GM23338 (cell line): ENCODE results near the gene ABHD6. TPM values are rescaled to one million over a fixed set of nuclear protein-coding genes. Genes with fewer than 3 reads are reported as not detected.

Source experiments
- ATAC-seq: fragments of 200-7000 bp; cut with Tn5 transposase; 3 replicates; pipeline ENCODE4 v1.9.1; 2020
- DNase-seq: peaks from one replicate; pipeline ENCODE4 v3.0.0-alpha.2; 2015; ENCODE audit warnings: low spot score
- H2AFZ ChIP-seq: fragments of 200-600 bp; sonication (generic); 2 replicates; pipeline ENCODE4 v1.8.0; 2016; ENCODE audit warnings: antibody characterized with exemption, mild to moderate bottlenecking, moderate library complexity
- H3F3A ChIP-seq: fragments of 200-600 bp; sonication (generic); replicated peaks from 2 replicates; pipeline ENCODE4 v1.8.0; 2017; ENCODE audit warnings: antibody characterized with exemption, mixed run types, low read depth
- H3K27ac ChIP-seq: fragments of 200-600 bp; sonication (generic); 2 replicates; pipeline ENCODE4 v1.6.1; 2016; ENCODE audit warnings: low read depth
- H3K27me3 ChIP-seq: fragments of 200-600 bp; sonication (generic); 2 replicates; pipeline ENCODE4 v1.8.0; 2016; ENCODE audit warnings: mild to moderate bottlenecking, mixed run types, moderate library complexity; ENCODE audit not compliant: insufficient read depth
- H3K36me3 ChIP-seq: fragments of 200-600 bp; sonication (generic); 2 replicates; pipeline ENCODE4 v1.8.0; 2016; ENCODE audit warnings: mild to moderate bottlenecking; ENCODE audit not compliant: insufficient read depth
- H3K4me1 ChIP-seq: fragments of 200-600 bp; sonication (generic); 2 replicates; pipeline ENCODE4 v1.8.0; 2016; ENCODE audit warnings: mild to moderate bottlenecking, moderate library complexity; ENCODE audit not compliant: insufficient read depth
- H3K4me2 ChIP-seq: fragments of 200-600 bp; sonication (generic); 2 replicates; pipeline ENCODE4 v1.7.1; 2017; ENCODE audit warnings: mixed run types
- H3K4me3 ChIP-seq: fragments of 200-600 bp; sonication (generic); 2 replicates; pipeline ENCODE4 v1.6.1; 2016; ENCODE audit warnings: mixed run types
- H3K79me2 ChIP-seq: fragments of 200-600 bp; sonication (generic); replicated peaks from 2 replicates; pipeline ENCODE4 v1.8.0; 2017; ENCODE audit warnings: mild to moderate bottlenecking; ENCODE audit not compliant: insufficient read depth
- H3K9me2 ChIP-seq: fragments of 200-600 bp; sonication (generic); 2 replicates; pipeline ENCODE4 v1.8.0; 2017; ENCODE audit not compliant: insufficient read depth
- H4K20me1 ChIP-seq: fragments of 200-600 bp; sonication (generic); replicated peaks from 2 replicates; pipeline ENCODE4 v1.8.0; 2017; ENCODE audit warnings: mild to moderate bottlenecking; ENCODE audit not compliant: insufficient read depth
- H3K27ac Mint-ChIP-seq: 2 replicates; pipeline ENCODE4 v1.8.0; 2020; ENCODE audit warnings: inconsistent platforms, mild to moderate bottlenecking, moderate library complexity, mixed read lengths
- H3K27me3 Mint-ChIP-seq: 3 replicates; pipeline ENCODE4 v1.8.0; 2022; ENCODE audit warnings: low read depth, mild to moderate bottlenecking, moderate library complexity, mixed read lengths, inconsistent platforms; ENCODE audit not compliant: insufficient read depth, poor library complexity
- H3K36me3 Mint-ChIP-seq: 3 replicates; pipeline ENCODE4 v1.8.0; 2021; ENCODE audit warnings: low read depth, mild to moderate bottlenecking, inconsistent platforms, moderate library complexity, mixed read lengths
- H3K4me1 Mint-ChIP-seq: 3 replicates; pipeline ENCODE4 v1.8.0; 2020; ENCODE audit warnings: mild to moderate bottlenecking, inconsistent platforms, mixed read lengths
- H3K4me3 Mint-ChIP-seq: 3 replicates; pipeline ENCODE4 v1.8.0; 2021; ENCODE audit warnings: moderate library complexity, mild to moderate bottlenecking, inconsistent platforms, mixed read lengths
- H3K9me3 Mint-ChIP-seq: 3 replicates; pipeline ENCODE4 v1.8.0; 2020; ENCODE audit warnings: moderate library complexity, mild to moderate bottlenecking, inconsistent platforms, mixed read lengths
- EZH2 ChIP-seq: fragments of 200-600 bp; sonication (generic); IDR thresholded peaks from one replicate; pipeline ENCODE4 v1.8.0; 2017; ENCODE audit warnings: antibody characterized with exemption, mild to moderate bottlenecking, low read depth; ENCODE audit not compliant: unreplicated experiment
- EZH2phosphoT487 ChIP-seq: fragments of 200-600 bp; sonication (generic); IDR thresholded peaks from one replicate; pipeline ENCODE4 v1.8.1; 2018; ENCODE audit warnings: antibody characterized with exemption; ENCODE audit not compliant: unreplicated experiment
- JUNB ChIP-seq: IDR thresholded peaks from one replicate; pipeline ENCODE4 v1.6.1; 2016; ENCODE audit warnings: antibody characterized with exemption; ENCODE audit not compliant: unreplicated experiment
- ZNF114 ChIP-seq: fragments of 250-450 bp; sonication (Bioruptor Pico); IDR thresholded peaks from 2 replicates; pipeline ENCODE4 v1.5.0; 2020; ENCODE audit warnings: mild to moderate bottlenecking, moderate library complexity
- ZNF331 ChIP-seq: fragments of 250-450 bp; sonication (Bioruptor Pico); IDR thresholded peaks from 2 replicates; pipeline ENCODE4 v1.5.0; 2020; ENCODE audit warnings: low read depth, mild to moderate bottlenecking, moderate library complexity
- polyA plus RNA-seq: library from polyadenylated mRNA; unstranded; fragments of >200 nt; fragmentation: Nextera tagmentation; extraction: Ambion mirVana; gene quantifications from 2 replicates; pipeline ENCODE4 v1.2.1, GENCODE V29; 2016
- total RNA-seq: library from RNA; depleted of rRNA; stranded (reverse); fragments of >200 nt; shearing (Covaris generic); gene quantifications from 2 replicates; pipeline ENCODE4 v1.2.3, GENCODE V29; 2014
- TF ChIP-seq, protein P1 (sequence below): fragments of 250-450 bp; sonication (Bioruptor Pico); IDR thresholded peaks from 2 replicates; pipeline ENCODE4 v1.5.0; 2020; ENCODE audit warnings: mild to moderate bottlenecking, moderate library complexity

ABHD6 gene
- total and polyA plus RNA-seq, 2 experiments from 2014 or later = 3.7 to 5.5 TPM

DNA sequence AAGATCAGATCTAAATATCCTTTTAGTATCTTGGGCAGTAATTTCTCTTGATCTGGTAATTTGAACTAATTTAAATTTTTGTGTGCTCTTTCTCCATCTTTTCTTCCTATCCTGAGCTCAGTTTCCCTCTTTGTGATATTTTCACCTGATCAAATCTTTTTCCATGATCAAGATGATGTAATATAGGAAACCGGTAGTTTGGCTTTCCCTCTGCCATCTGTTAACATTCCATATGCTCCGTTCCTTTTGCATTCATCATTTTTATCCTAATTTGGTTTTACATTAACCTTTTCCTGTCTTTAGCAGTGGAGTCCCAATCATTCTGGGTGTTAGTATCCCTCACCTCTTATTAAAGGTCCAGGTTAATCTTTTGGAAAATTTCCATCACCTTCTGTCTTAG lies 5.9 kb upstream of the ABHD6 start (continued):
- TF ChIP-seq, protein P1, sequence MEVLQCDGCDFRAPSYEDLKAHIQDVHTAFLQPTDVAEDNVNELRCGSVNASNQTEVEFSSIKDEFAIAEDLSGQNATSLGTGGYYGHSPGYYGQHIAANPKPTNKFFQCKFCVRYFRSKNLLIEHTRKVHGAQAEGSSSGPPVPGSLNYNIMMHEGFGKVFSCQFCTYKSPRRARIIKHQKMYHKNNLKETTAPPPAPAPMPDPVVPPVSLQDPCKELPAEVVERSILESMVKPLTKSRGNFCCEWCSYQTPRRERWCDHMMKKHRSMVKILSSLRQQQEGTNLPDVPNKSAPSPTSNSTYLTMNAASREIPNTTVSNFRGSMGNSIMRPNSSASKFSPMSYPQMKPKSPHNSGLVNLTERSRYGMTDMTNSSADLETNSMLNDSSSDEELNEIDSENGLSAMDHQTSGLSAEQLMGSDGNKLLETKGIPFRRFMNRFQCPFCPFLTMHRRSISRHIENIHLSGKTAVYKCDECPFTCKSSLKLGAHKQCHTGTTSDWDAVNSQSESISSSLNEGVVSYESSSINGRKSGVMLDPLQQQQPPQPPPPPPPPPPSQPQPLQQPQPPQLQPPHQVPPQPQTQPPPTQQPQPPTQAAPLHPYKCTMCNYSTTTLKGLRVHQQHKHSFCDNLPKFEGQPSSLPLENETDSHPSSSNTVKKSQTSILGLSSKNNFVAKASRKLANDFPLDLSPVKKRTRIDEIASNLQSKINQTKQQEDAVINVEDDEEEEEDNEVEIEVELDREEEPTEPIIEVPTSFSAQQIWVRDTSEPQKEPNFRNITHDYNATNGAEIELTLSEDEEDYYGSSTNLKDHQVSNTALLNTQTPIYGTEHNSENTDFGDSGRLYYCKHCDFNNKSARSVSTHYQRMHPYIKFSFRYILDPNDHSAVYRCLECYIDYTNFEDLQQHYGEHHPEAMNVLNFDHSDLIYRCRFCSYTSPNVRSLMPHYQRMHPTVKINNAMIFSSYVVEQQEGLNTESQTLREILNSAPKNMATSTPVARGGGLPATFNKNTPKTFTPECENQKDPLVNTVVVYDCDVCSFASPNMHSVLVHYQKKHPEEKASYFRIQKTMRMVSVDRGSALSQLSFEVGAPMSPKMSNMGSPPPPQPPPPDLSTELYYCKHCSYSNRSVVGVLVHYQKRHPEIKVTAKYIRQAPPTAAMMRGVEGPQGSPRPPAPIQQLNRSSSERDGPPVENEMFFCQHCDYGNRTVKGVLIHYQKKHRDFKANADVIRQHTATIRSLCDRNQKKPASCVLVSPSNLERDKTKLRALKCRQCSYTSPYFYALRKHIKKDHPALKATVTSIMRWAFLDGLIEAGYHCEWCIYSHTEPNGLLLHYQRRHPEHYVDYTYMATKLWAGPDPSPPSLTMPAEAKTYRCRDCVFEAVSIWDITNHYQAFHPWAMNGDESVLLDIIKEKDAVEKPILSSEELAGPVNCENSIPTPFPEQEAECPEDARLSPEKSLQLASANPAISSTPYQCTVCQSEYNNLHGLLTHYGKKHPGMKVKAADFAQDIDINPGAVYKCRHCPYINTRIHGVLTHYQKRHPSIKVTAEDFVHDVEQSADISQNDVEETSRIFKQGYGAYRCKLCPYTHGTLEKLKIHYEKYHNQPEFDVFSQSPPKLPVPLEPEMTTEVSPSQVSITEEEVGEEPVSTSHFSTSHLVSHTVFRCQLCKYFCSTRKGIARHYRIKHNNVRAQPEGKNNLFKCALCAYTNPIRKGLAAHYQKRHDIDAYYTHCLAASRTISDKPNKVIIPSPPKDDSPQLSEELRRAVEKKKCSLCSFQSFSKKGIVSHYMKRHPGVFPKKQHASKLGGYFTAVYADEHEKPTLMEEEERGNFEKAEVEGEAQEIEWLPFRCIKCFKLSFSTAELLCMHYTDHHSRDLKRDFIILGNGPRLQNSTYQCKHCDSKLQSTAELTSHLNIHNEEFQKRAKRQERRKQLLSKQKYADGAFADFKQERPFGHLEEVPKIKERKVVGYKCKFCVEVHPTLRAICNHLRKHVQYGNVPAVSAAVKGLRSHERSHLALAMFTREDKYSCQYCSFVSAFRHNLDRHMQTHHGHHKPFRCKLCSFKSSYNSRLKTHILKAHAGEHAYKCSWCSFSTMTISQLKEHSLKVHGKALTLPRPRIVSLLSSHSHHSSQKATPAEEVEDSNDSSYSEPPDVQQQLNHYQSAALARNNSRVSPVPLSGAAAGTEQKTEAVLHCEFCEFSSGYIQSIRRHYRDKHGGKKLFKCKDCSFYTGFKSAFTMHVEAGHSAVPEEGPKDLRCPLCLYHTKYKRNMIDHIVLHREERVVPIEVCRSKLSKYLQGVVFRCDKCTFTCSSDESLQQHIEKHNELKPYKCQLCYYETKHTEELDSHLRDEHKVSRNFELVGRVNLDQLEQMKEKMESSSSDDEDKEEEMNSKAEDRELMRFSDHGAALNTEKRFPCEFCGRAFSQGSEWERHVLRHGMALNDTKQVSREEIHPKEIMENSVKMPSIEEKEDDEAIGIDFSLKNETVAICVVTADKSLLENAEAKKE (CRISPR knock-in tag) = no peak
- no peak for TF ChIP-seq JUNB

DNA sequence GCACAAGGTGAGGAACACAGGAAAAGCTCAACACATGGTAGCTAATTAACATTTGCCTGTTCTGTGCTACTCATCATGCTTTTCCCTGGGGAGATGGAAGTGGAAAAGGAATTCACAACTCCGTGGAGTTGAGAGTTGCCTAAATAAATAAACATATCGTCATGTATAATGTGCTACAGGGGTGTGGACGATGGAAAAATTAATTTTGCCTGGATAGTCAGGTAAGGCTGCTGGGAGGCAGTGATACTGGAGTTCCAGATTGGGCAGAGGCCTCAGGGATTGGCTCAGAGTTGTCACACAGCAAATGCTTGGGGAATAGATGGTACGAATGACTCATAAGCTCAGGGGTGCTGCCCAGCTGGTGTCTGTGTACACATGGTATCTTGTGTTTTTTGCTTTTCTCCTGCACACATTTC lies 3.1 kb upstream of the ABHD6 start:
- ATAC-seq = no peak
- Histone ChIP-seq H3K79me2 (no peaks in the 10 kb centered on the region), H3K4me1 (peaks cover 4% of the 10 kb centered on the region; the same call in 1 of the 2 replicates), H3K27me3 (peaks cover 44% of the 10 kb centered on the region), H3F3A (peaks cover 3% of the 10 kb centered on the region; the same call in 1 of the 2 replicates), H3K27ac (no peak overlapping the region), H3K36me3 (no peaks in the 10 kb centered on the region), H3K9me2 (no peaks in the 10 kb centered on the region), H2AFZ (no peak overlapping the region), H3K4me2 (no peak overlapping the region), H4K20me1 (no peaks in the 10 kb centered on the region), H3K4me3 (no peak overlapping the region)
- Mint-ChIP-seq H3K4me3 (no peak overlapping the region), H3K4me1 (peaks cover 7% of the 10 kb centered on the region), H3K27ac (no peak overlapping the region), H3K36me3 (no peaks in the 10 kb centered on the region), H3K27me3 (peaks cover 35% of the 10 kb centered on the region), H3K9me3 (no peaks in the 10 kb centered on the region)
- TF ChIP-seq ZNF331 (CRISPR knock-in tag) (no peak), EZH2phosphoT487 (no peak), ZNF114 (no peak), EZH2 (no peak)
- DNase-seq = no peak
